Lower leg skin (tissue), 3 donors: ENCODE results near the gene LRP5.

Source experiments
- POLR2A ChIP-seq, 2 donors: fragments of 450-650 bp; IDR thresholded peaks; one replicate each; pipeline ENCODE4 v1.6.1; 2016 to 2017; ENCODE audit warnings: antibody characterized with exemption in 2 of 2, mild to moderate bottlenecking in 1 of 2, moderate library complexity in 1 of 2
- TF ChIP-seq, protein P1 (sequence below), 3 donors: fragments of 450-650 bp; IDR thresholded peaks; one replicate each; pipeline ENCODE4 v1.5.1; 2016; ENCODE audit warnings: antibody characterized with exemption in 3 of 3, mild to moderate bottlenecking in 3 of 3, moderate library complexity in 2 of 3

DNA sequence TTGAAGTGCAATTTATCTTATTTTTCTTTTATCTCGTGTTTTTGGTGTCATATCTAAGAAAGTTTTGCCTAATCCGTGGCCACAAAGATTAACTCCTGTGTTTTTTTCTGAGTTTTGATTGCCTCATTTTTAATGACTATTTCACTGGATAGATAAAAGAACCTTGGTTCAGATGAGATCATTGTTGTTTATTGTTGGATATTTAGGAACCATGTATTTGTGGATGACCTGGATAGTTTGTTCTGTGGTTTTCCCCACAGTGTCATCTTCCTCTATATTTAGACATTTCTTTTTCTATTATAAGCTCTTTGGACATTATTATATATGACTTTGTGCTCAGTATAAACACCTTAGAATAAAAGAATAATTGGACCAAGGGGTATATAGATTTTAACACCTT, 185.4 kb downstream of the LRP5 start:
- TF ChIP-seq, protein P1, sequence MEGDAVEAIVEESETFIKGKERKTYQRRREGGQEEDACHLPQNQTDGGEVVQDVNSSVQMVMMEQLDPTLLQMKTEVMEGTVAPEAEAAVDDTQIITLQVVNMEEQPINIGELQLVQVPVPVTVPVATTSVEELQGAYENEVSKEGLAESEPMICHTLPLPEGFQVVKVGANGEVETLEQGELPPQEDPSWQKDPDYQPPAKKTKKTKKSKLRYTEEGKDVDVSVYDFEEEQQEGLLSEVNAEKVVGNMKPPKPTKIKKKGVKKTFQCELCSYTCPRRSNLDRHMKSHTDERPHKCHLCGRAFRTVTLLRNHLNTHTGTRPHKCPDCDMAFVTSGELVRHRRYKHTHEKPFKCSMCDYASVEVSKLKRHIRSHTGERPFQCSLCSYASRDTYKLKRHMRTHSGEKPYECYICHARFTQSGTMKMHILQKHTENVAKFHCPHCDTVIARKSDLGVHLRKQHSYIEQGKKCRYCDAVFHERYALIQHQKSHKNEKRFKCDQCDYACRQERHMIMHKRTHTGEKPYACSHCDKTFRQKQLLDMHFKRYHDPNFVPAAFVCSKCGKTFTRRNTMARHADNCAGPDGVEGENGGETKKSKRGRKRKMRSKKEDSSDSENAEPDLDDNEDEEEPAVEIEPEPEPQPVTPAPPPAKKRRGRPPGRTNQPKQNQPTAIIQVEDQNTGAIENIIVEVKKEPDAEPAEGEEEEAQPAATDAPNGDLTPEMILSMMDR (IDR thresholded peaks at IDR 0.05): no peak
- TF ChIP-seq POLR2A (IDR thresholded peaks at IDR 0.05): no peak
